HepG2 (cell line): ENCODE measurements around the gene TUBB. TPM values are rescaled to one million over a fixed set of nuclear protein-coding genes. Genes with fewer than 3 reads are reported as not detected.

ENCODE experiments used
- CBFB ChIP-seq: sonication (generic); formaldehyde crosslinking; IDR thresholded peaks from 2 replicates; pipeline ENCODE4 v1.4.0; 2020; ENCODE audit warnings: missing genetic modification reagents
- CBX2 ChIP-seq, 2 experiments: fragments of 200-600 bp in 1 of 2; sonication (generic); formaldehyde crosslinking in 1 of 2; IDR thresholded peaks; 2 replicates each; pipeline versions ENCODE4 v1.7.0 to v1.8.1; 2018 to 2022; ENCODE audit warnings: low read depth in 2 of 2, low read length in 1 of 2, mild to moderate bottlenecking in 1 of 2, missing genetic modification reagents in 1 of 2
- ESRRA ChIP-seq: sonication (generic); formaldehyde crosslinking; IDR thresholded peaks from 2 replicates; pipeline ENCODE4 v1.5.1; 2020; ENCODE audit warnings: mild to moderate bottlenecking, low read depth, missing genetic modification reagents
- NFIC ChIP-seq: IDR thresholded peaks from 2 replicates; pipeline ENCODE4 v1.6.1; 2012; ENCODE audit warnings: mild to moderate bottlenecking, low read length, inconsistent platforms
- NFRKB ChIP-seq: fragments of 450-650 bp; IDR thresholded peaks from 2 replicates; pipeline ENCODE4 v1.6.1; 2017
- PCBP1 ChIP-seq: fragments of 200-400 bp; formaldehyde crosslinking; IDR thresholded peaks from 2 replicates; pipeline ENCODE4 v1.6.1; 2017; ENCODE audit warnings: mild to moderate bottlenecking, low read depth, low read length, borderline replicate concordance
- PHB2 ChIP-seq: fragments of 450-650 bp; IDR thresholded peaks from 2 replicates; pipeline ENCODE4 v1.6.1; 2018; ENCODE audit not compliant: partially characterized antibody
- PRMT3 ChIP-seq: sonication (generic); formaldehyde crosslinking; IDR thresholded peaks from 2 replicates; pipeline ENCODE4 v1.8.1; 2022; ENCODE audit warnings: low read depth, mild to moderate bottlenecking, moderate library complexity, missing genetic modification reagents, borderline replicate concordance
- SIX4 ChIP-seq: sonication (generic); formaldehyde crosslinking; IDR thresholded peaks from 2 replicates; pipeline ENCODE4 v1.4.0; 2020; ENCODE audit warnings: missing genetic modification reagents
- ZBTB8A ChIP-seq: sonication (generic); formaldehyde crosslinking; IDR thresholded peaks from 2 replicates; pipeline ENCODE4 v1.4.0; 2020; ENCODE audit warnings: mild to moderate bottlenecking, low read depth, missing genetic modification reagents, borderline replicate concordance
- ZNF317 ChIP-seq: sonication (generic); formaldehyde crosslinking; IDR thresholded peaks from 2 replicates; pipeline ENCODE4 v1.5.0; 2020; ENCODE audit warnings: mild to moderate bottlenecking, missing genetic modification reagents
- ZNF546 ChIP-seq: sonication (generic); formaldehyde crosslinking; conservative IDR thresholded peaks from 2 replicates; pipeline ENCODE4 v1.8.1; 2023; ENCODE audit warnings: mild to moderate bottlenecking, missing genetic modification reagents
- ZNF605 ChIP-seq: sonication (generic); formaldehyde crosslinking; IDR thresholded peaks from 2 replicates; pipeline ENCODE4 v1.8.0; 2022; ENCODE audit warnings: mild to moderate bottlenecking, missing genetic modification reagents
- ZNF850 ChIP-seq: sonication (generic); formaldehyde crosslinking; conservative IDR thresholded peaks from 2 replicates; pipeline ENCODE4 v1.9.0; 2021; ENCODE audit warnings: mild to moderate bottlenecking, missing genetic modification reagents
- ZNF878 ChIP-seq: sonication (generic); formaldehyde crosslinking; IDR thresholded peaks from 2 replicates; pipeline ENCODE4 v1.8.1; 2023; ENCODE audit warnings: mild to moderate bottlenecking, missing genetic modification reagents, moderate library complexity
- polyA plus RNA-seq, 8 experiments: library from polyadenylated mRNA; depleted of rRNA in 3 of 8; stranded (reverse) in 7 of 8; unstranded in 1 of 8; fragments of >200 nt; fragmentation: Illumina TruSeq in 4 of 8; extraction: Trizol in 4 of 8; gene quantifications; 2 replicates each; pipeline versions ENCODE4 v1.2.1 to v1.2.3, GENCODE V29; 2011 to 2016; ENCODE audit warnings: low read depth in 4 of 8, missing spikeins in 1 of 8, mixed read lengths in 1 of 8; ENCODE audit not compliant: insufficient read depth in 1 of 8
- total RNA-seq, 5 experiments: library from RNA; depleted of rRNA; stranded (reverse); fragments of >200 nt; fragmentation: Illumina TruSeq; extraction: Trizol; gene quantifications; 2 replicates each; pipeline ENCODE4 v1.2.3, GENCODE V29; 2016; ENCODE audit warnings: low read depth in 1 of 5
- TF ChIP-seq, protein P1 (sequence below): sonication (generic); formaldehyde crosslinking; IDR thresholded peaks from 2 replicates; pipeline ENCODE4 v1.4.0; 2020; ENCODE audit warnings: missing genetic modification reagents
- TF ChIP-seq, protein P2 (sequence below): IDR thresholded peaks from 2 replicates; pipeline ENCODE4 v1.6.1; 2016; ENCODE audit warnings: low read depth, missing genetic modification reagents, missing compliant biosample characterization

TUBB gene
- total and polyA plus RNA-seq, 2 of the 13 experiments (the other 11 are each of a cell fraction or from before 2014, with no cell fraction given): 911 to 1,163 TPM

DNA sequence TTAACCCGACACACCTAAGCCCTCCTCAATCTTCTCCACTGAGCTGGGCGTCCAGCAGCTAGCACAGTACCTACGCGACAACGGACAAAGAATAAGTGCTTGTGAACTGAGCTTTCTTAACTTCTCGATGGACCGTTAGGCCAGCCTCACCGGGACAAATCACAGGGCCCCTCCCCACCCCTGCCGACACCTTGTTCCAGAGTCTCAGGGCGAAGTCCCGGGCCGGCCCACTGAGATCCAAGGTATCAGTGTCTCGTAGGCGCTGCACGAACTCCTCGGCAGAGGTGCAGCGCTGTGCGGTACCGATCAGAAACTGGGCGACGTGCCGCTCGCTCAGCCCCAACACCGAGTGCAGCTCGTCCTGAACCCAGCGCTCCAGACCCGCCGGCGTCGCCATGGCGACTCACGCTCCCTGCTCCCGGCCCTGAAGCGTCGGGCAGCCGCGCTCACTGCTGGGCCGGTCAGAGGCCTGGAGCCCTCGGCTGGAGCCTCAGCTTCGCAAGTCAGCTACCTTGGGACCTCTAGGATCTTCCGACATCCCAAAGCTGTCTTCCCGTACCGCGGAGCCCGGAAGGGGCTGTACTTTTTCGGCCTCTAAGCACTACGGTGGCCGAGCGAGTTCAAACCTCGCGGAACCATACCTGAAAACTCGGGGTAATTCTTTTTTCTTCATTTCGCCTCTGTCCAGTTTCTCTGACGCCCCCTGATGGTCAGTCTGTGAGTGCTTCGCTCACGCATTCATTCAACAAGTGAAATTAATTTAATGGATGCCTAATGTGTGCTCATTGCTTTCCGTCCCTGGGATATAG, 47.5 kb upstream of the TUBB start, which contains the start of gene DHX16 (continued):
- TF ChIP-seq CBX2 (IDR thresholded peaks at IDR 0.05; ENCODE audit: low read depth, low read length) (no peak), CBX2 (CRISPR knock-in tag; IDR thresholded peaks at IDR 0.05; ENCODE audit: low read depth) (no peak), ESRRA (CRISPR knock-in tag) (no peak), PHB2 (no peak), NFRKB (no peak), SIX4 (CRISPR knock-in tag) (no peak), CBFB (peak; percentile 85; the same call in 1 of the 2 replicates), ZNF878 (CRISPR knock-in tag) (no peak; the same call in 1 of the 2 replicates), ZNF317 (peak; percentile 59; the same call in 1 of the 2 replicates), ZNF605 (peak; percentile 38; the same call in 1 of the 2 replicates), PCBP1 (no peak), PRMT3 (no peak), ZNF546 (CRISPR knock-in tag) (0 out of 2 replicates have a peak, but pooled peaks have one; percentile 70), ZBTB8A (CRISPR knock-in tag) (no peak), NFIC (no peak; the same call in 1 of the 2 replicates), ZNF850 (CRISPR knock-in tag) (peak; percentile 82; the same call in 1 of the 2 replicates)
- TF ChIP-seq, protein P1, sequence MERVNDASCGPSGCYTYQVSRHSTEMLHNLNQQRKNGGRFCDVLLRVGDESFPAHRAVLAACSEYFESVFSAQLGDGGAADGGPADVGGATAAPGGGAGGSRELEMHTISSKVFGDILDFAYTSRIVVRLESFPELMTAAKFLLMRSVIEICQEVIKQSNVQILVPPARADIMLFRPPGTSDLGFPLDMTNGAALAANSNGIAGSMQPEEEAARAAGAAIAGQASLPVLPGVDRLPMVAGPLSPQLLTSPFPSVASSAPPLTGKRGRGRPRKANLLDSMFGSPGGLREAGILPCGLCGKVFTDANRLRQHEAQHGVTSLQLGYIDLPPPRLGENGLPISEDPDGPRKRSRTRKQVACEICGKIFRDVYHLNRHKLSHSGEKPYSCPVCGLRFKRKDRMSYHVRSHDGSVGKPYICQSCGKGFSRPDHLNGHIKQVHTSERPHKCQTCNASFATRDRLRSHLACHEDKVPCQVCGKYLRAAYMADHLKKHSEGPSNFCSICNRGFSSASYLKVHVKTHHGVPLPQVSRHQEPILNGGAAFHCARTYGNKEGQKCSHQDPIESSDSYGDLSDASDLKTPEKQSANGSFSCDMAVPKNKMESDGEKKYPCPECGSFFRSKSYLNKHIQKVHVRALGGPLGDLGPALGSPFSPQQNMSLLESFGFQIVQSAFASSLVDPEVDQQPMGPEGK (CRISPR knock-in tag): peak; percentile 16; the same call in 1 of the 2 replicates
- TF ChIP-seq, protein P2, sequence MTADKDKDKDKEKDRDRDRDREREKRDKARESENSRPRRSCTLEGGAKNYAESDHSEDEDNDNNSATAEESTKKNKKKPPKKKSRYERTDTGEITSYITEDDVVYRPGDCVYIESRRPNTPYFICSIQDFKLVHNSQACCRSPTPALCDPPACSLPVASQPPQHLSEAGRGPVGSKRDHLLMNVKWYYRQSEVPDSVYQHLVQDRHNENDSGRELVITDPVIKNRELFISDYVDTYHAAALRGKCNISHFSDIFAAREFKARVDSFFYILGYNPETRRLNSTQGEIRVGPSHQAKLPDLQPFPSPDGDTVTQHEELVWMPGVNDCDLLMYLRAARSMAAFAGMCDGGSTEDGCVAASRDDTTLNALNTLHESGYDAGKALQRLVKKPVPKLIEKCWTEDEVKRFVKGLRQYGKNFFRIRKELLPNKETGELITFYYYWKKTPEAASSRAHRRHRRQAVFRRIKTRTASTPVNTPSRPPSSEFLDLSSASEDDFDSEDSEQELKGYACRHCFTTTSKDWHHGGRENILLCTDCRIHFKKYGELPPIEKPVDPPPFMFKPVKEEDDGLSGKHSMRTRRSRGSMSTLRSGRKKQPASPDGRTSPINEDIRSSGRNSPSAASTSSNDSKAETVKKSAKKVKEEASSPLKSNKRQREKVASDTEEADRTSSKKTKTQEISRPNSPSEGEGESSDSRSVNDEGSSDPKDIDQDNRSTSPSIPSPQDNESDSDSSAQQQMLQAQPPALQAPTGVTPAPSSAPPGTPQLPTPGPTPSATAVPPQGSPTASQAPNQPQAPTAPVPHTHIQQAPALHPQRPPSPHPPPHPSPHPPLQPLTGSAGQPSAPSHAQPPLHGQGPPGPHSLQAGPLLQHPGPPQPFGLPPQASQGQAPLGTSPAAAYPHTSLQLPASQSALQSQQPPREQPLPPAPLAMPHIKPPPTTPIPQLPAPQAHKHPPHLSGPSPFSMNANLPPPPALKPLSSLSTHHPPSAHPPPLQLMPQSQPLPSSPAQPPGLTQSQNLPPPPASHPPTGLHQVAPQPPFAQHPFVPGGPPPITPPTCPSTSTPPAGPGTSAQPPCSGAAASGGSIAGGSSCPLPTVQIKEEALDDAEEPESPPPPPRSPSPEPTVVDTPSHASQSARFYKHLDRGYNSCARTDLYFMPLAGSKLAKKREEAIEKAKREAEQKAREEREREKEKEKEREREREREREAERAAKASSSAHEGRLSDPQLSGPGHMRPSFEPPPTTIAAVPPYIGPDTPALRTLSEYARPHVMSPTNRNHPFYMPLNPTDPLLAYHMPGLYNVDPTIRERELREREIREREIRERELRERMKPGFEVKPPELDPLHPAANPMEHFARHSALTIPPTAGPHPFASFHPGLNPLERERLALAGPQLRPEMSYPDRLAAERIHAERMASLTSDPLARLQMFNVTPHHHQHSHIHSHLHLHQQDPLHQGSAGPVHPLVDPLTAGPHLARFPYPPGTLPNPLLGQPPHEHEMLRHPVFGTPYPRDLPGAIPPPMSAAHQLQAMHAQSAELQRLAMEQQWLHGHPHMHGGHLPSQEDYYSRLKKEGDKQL (CRISPR knock-in tag): no peak
